ENCODE results near the gene TNNT1. TPM values are rescaled to one million over a fixed set of nuclear protein-coding genes. Genes with fewer than 3 reads are reported as not detected.

Gene TNNT1
- polyA plus RNA-seq, 1 of the 3 experiments (the other 2 are of a cell fraction): 39.5 TPM

GRCh38 chr19:55178781-55179599 is 30.0 kb upstream of the TNNT1 start:
- CTCF ChIA-PET: interaction anchor here (0.6 to 2.4 kb wide), 8 partner anchors 7 to 239 kb away, joined by 3 to 12 read pairs (median 4); partner anchors contain the start of gene DNAAF3
- POLR2A ChIA-PET: interaction anchor here (0.9 to 3.5 kb wide), 7 partner anchors 28 to 228 kb away, joined by 3 to 14 read pairs (median 5); partner anchors contain the start of genes BRSK1, PPP6R1, TMEM86B and UBE2S

More at GRCh38 chr19:55178781-55179599, 30.0 kb upstream of the TNNT1 start:
- TF ChIP-seq CHD2 (IDR thresholded peaks at IDR 0.05; ENCODE audit: low read length, partially characterized antibody): peak; percentile 8
- TF ChIP-seq RAD21 (IDR thresholded peaks at IDR 0.05; ENCODE audit: low read length): peak; percentile 29
- peak; percentile 86 for TF ChIP-seq RFX5 (IDR thresholded peaks at IDR 0.05; ENCODE audit: low read length)
- 0 out of 2 replicates have a peak, but pooled peaks have one; percentile 10 for TF ChIP-seq YY1 (IDR thresholded peaks at IDR 0.05; ENCODE audit: low read depth)
- peak; percentile 44; the same call in 1 of the 2 replicates for TF ChIP-seq REST (IDR thresholded peaks at IDR 0.05; ENCODE audit: low read depth, low read length)
- TF ChIP-seq MXI1 (IDR thresholded peaks at IDR 0.05; ENCODE audit: low read depth, low read length): peak; percentile 95
- no peak for TF ChIP-seq MEF2A (IDR thresholded peaks at IDR 0.05; ENCODE audit: borderline replicate concordance, low read depth)
- TF ChIP-seq ZBTB33 (IDR thresholded peaks at IDR 0.05; ENCODE audit: borderline replicate concordance, low read depth): no peak
- TF ChIP-seq JUND (IDR thresholded peaks at IDR 0.05): no peak; the same call in 1 of the 2 replicates
- peak in 1 of 2 experiments; percentile 29; a peak in 1 of 4 replicates for TF ChIP-seq EP300 (IDR thresholded peaks at IDR 0.05; ENCODE audit: borderline replicate concordance in 1 of 2, low read depth in 1 of 2, low read length in 1 of 2)
- 0 out of 2 replicates have a peak, but pooled peaks have one; percentile 38 for TF ChIP-seq SIN3A (IDR thresholded peaks at IDR 0.05; ENCODE audit: borderline replicate concordance, low read depth, low read length)
- DNase-seq: peak; percentile 97
- whole genome bisulfite sequencing (ENCODE audit: low lambda C conversion rate): 8% methylated on average over 28 of the region's 61 CpGs
- Histone ChIP-seq H3K9me2 (no peaks in the 10 kb centered on the region), H3K27me3 (ENCODE audit: insufficient read depth) (peaks cover 29% of the 10 kb centered on the region), H3K36me3 (replicated peaks in 1 of 2; ENCODE audit: control insufficient read depth in 1 of 2, insufficient read depth in 2 of 2, low read length in 1 of 2) (no peaks in the 10 kb centered on the region), H2AFZ (ENCODE audit: low read depth) (0 out of 2 replicates have a peak overlapping the region, but pooled peaks have one; percentile 57), H3K27ac (ENCODE audit: low read depth in 2 of 2, low read length in 1 of 2) (peak overlapping the region in 1 of 2 experiments; percentile 77; a peak in 1 of 4 replicates), H3K4me3 (ENCODE audit: low read depth in 2 of 2, low read length in 1 of 2) (peak overlapping the region; percentile 54 to 56), H3K79me2 (ENCODE audit: insufficient read depth) (no peaks in the 10 kb centered on the region), H3K4me2 (peak overlapping the region; percentile 83), H3K4me1 (ENCODE audit: control insufficient read depth in 1 of 2, insufficient read depth in 2 of 2, low read depth in 1 of 2, low read length in 1 of 2) (peaks cover 0 to 6% of the 10 kb centered on the region in 2 experiments; a peak in 1 of 4 replicates), H3K9ac (peak overlapping the region; percentile 53; the same call in 1 of the 2 replicates), H3K9me3 (no peaks in the 10 kb centered on the region), H3F3A (replicated peaks; ENCODE audit: insufficient read depth) (no peaks in the 10 kb centered on the region), H4K20me1 (ENCODE audit: insufficient read depth) (no peaks in the 10 kb centered on the region)
